T1000 (cell line): ENCODE data around the gene RBM15B.

Experiments used
- DNase-seq: peaks from one replicate; lab custom pipeline; 2025; ENCODE audit warnings: mixed read lengths; lab: John Stamatoyannopoulos, UW

Gene RBM15B

GRCh38 chr3:51392355-51393133, 1.5 kb downstream of the RBM15B start:
- DNase-seq = no peak

GRCh38 chr3:51393134-51393495, 2.0 kb downstream of the RBM15B start:
- no peak for DNase-seq

- no peak for DNase-seq
These were observed 2.5 kb downstream of the RBM15B start for GRCh38 chr3:51393564-51393963.

GRCh38 chr3:51394541-51394940, 3.5 kb downstream of the RBM15B start:
- no peak for DNase-seq

GRCh38 chr3:51395493-51396213, 4.6 kb downstream of the RBM15B start:
- no peak for DNase-seq

GRCh38 chr3:51396401-51396800, 5.3 kb downstream of the RBM15B start:
- no peak for DNase-seq

GRCh38 chr3:51397392-51397791, 6.3 kb downstream of the RBM15B start:
- no peak for DNase-seq

- no peak for DNase-seq
These were observed 7.7 kb downstream of the RBM15B start for GRCh38 chr3:51398595-51399310.

- no peak for DNase-seq
These were observed 9.1 kb downstream of the RBM15B start for GRCh38 chr3:51400166-51400565.

GRCh38 chr3:51401735-51402134, 10.7 kb downstream of the RBM15B start:
- no peak for DNase-seq

GRCh38 chr3:51403675-51404074, 12.6 kb downstream of the RBM15B start:
- DNase-seq = no peak

- DNase-seq = no peak
These were observed 16.9 kb downstream of the RBM15B start for GRCh38 chr3:51408021-51408420.

- DNase-seq = no peak
These were observed 17.7 kb downstream of the RBM15B start for GRCh38 chr3:51408813-51409212.

- DNase-seq = no peak
These were observed 31.1 kb downstream of the RBM15B start for GRCh38 chr3:51422211-51422610.

GRCh38 chr3:51426921-51427320, 35.8 kb downstream of the RBM15B start:
- no peak for DNase-seq

GRCh38 chr3:51429138-51429537, 38.1 kb downstream of the RBM15B start:
- DNase-seq = no peak

- DNase-seq = no peak
These were observed 43.0 kb downstream of the RBM15B start for GRCh38 chr3:51434110-51434509.

GRCh38 chr3:51434746-51435327, 43.8 kb downstream of the RBM15B start:
- no peak for DNase-seq

GRCh38 chr3:51436998-51437639, 46.0 kb downstream of the RBM15B start:
- no peak for DNase-seq

- no peak for DNase-seq
These were observed 50.4 kb downstream of the RBM15B start for GRCh38 chr3:51441282-51442030.

GRCh38 chr3:51445544-51446280, 54.6 kb downstream of the RBM15B start:
- no peak for DNase-seq
